Uterus (tissue), 2 donors: ENCODE results near the gene ADGRD1.

Experiments used
- CTCF ChIP-seq, 4 experiments: fragments of 200-600 bp in 2 of 4; fragments of 450-650 bp in 2 of 4; sonication (generic) in 2 of 4; IDR thresholded peaks; one replicate each; pipeline ENCODE4 v1.5.1; 2016 to 2019; ENCODE audit warnings: antibody characterized with exemption in 4 of 4, mild to moderate bottlenecking in 2 of 4, moderate library complexity in 1 of 4
- POLR2A ChIP-seq, 2 donors: fragments of 450-650 bp; IDR thresholded peaks; one replicate each; pipeline ENCODE4 v1.6.1; 2016; ENCODE audit warnings: antibody characterized with exemption in 2 of 2, mild to moderate bottlenecking in 1 of 2, moderate library complexity in 1 of 2

DNA sequence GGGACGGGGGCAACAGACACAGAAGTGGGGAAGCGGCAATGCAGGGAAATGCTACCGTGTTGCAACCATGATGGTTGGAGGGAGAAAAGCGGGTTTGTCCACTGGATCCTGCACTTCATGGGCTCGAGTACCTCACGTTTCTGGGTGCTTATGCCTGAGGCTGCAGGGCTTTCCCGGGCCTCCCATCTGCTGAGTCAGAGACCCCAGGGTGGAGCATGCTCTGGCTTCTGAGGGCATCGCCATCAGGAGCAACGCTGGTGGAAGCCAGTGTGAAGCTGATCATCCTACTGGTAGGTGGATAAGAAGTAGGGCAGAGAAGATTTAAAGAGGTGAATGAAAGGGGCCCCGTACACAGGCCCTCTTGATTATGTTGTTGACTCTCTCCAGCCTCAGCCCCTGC lies 5.0 kb upstream of the ADGRD1 start:
- TF ChIP-seq CTCF (IDR thresholded peaks at IDR 0.05) (no peak), POLR2A (IDR thresholded peaks at IDR 0.05) (no peak)
